H1 (cell line): Measurements from ENCODE around the gene NR3C2. TPM values are rescaled to one million over a fixed set of nuclear protein-coding genes. Genes with fewer than 3 reads are reported as not detected.

Experiments
- CTCF ChIA-PET: fragments of 300-600 bp; sonication (Branson Sonifier 250); formaldehyde crosslinking; loops from one replicate; lab custom pipeline; 2021; ENCODE audit not compliant: partially characterized antibody; lab: Charles Lee
- POLR2A ChIA-PET: fragments of 300-600 bp; sonication (Branson Sonifier 250); formaldehyde crosslinking; loops from one replicate; lab custom pipeline; 2021; ENCODE audit warnings: inconsistent platforms; ENCODE audit not compliant: partially characterized antibody; lab: Charles Lee
- DNase-seq, 2 experiments: peaks; one replicate each; pipeline versions ENCODE4 v3.0.0 to v3.0.0-alpha.2; 2010 to 2022; ENCODE audit warnings: low spot score in 2 of 2, low read depth in 1 of 2, mixed read lengths in 1 of 2
- FAIRE-seq: peaks from 2 replicates; lab custom pipeline; 2011; peaks lifted over from hg19 to GRCh38; lab: Jason Lieb, UNC
- H2AFZ ChIP-seq: 2 replicates; pipeline ENCODE4 v1.8.1; 2012; ENCODE audit warnings: low read length, inconsistent platforms
- H2AK5ac ChIP-seq: 2 replicates; pipeline ENCODE4 v1.6.1; 2013; ENCODE audit warnings: low read depth, low read length
- H2BK120ac ChIP-seq: replicated peaks from 2 replicates; pipeline ENCODE3; 2013; ENCODE audit warnings: low read depth, low read length, inconsistent platforms
- H2BK12ac ChIP-seq: 2 replicates; pipeline ENCODE4 v1.6.1; 2013; ENCODE audit warnings: low read depth, low read length
- H2BK15ac ChIP-seq: 2 replicates; pipeline ENCODE4 v1.6.1; 2013; ENCODE audit warnings: low read length
- H2BK20ac ChIP-seq: 2 replicates; pipeline ENCODE4 v1.6.1; 2013; ENCODE audit warnings: low read length
- H2BK5ac ChIP-seq: 2 replicates; pipeline ENCODE4 v1.6.1; 2013; ENCODE audit warnings: low read depth, low read length
- H3K14ac ChIP-seq: 2 replicates; pipeline ENCODE4 v1.6.1; 2013; ENCODE audit warnings: inconsistent platforms; ENCODE audit not compliant: insufficient read length
- H3K18ac ChIP-seq: 2 replicates; pipeline ENCODE4 v1.6.1; 2013; ENCODE audit warnings: low read length; ENCODE audit errors: extremely low read depth
- H3K23ac ChIP-seq: 2 replicates; pipeline ENCODE4 v1.6.1; 2013; ENCODE audit warnings: inconsistent platforms; ENCODE audit not compliant: insufficient read length
- H3K23me2 ChIP-seq: 2 replicates; pipeline ENCODE4 v1.6.1; 2013; ENCODE audit warnings: low read depth, low read length
- H3K27ac ChIP-seq: 2 replicates; pipeline ENCODE4 v1.6.1; 2011; ENCODE audit warnings: low read depth, low read length, inconsistent platforms
- H3K27me3 ChIP-seq, 4 experiments: replicated peaks in 1 of 4; 1 replicate in 1 of 4; 2 replicates in 3 of 4; pipeline versions ENCODE4 v1.6.1 to v1.8.1; 2011 to 2013; ENCODE audit warnings: low read length in 3 of 4, mild to moderate bottlenecking in 3 of 4, inconsistent platforms in 2 of 4, mixed read lengths in 2 of 4, moderate library complexity in 1 of 4; ENCODE audit not compliant: control insufficient read depth in 3 of 4, insufficient read depth in 3 of 4; ENCODE audit errors: extremely low read depth in 1 of 4
- H3K36me3 ChIP-seq, 4 experiments: 2 replicates each; pipeline versions ENCODE4 v1.6.1 to v1.8.1; 2011 to 2013; ENCODE audit warnings: mild to moderate bottlenecking in 4 of 4, low read length in 3 of 4, moderate library complexity in 2 of 4, control low read depth in 1 of 4, inconsistent platforms in 1 of 4; ENCODE audit not compliant: insufficient read depth in 4 of 4, control insufficient read depth in 2 of 4
- H3K4ac ChIP-seq: replicated peaks from 2 replicates; pipeline ENCODE3; 2013; ENCODE audit warnings: low read length, low read depth, mixed read lengths, inconsistent platforms; ENCODE audit not compliant: insufficient read length
- H3K4me1 ChIP-seq, 4 experiments: replicated peaks in 1 of 4; 1 replicate in 1 of 4; 2 replicates in 3 of 4; pipeline versions ENCODE4 v1.6.1 to v1.8.1; 2011 to 2013; ENCODE audit warnings: low read length in 3 of 4, inconsistent platforms in 2 of 4, mixed read lengths in 1 of 4; ENCODE audit not compliant: insufficient read depth in 4 of 4, control insufficient read depth in 3 of 4
- H3K4me2 ChIP-seq, 2 experiments: 2 replicates each; pipeline versions ENCODE4 v1.6.1 to v1.8.1; 2011 to 2013; ENCODE audit warnings: low read depth in 2 of 2, low read length in 2 of 2, control low read depth in 1 of 2, inconsistent platforms in 1 of 2, mild to moderate bottlenecking in 1 of 2; ENCODE audit not compliant: insufficient read depth in 1 of 2
- H3K4me3 ChIP-seq, 4 experiments: fragments of 200-600, 300-600 bp in 1 of 4; sonication (generic), shearing (Covaris generic), sonication (Bioruptor Twin) in 1 of 4; 2 replicates each; pipeline versions ENCODE4 v1.5.1 to v1.8.1; 2011 to 2016; ENCODE audit warnings: low read length in 4 of 4, low read depth in 3 of 4, control low read depth in 2 of 4, inconsistent platforms in 2 of 4, mild to moderate bottlenecking in 2 of 4, mixed read lengths in 1 of 4, moderate library complexity in 1 of 4; ENCODE audit not compliant: insufficient read depth in 2 of 4; ENCODE audit errors: extremely low read depth in 1 of 4
- H3K56ac ChIP-seq: replicated peaks from 2 replicates; pipeline ENCODE3; 2013; ENCODE audit warnings: low read depth, mild to moderate bottlenecking, mixed read lengths, low read length, inconsistent platforms; ENCODE audit not compliant: insufficient read length
- H3K79me1 ChIP-seq: 2 replicates; pipeline ENCODE4 v1.6.1; 2013; ENCODE audit warnings: low read depth, low read length, control low read depth
- H3K79me2 ChIP-seq, 2 experiments: 2 replicates each; pipeline versions ENCODE4 v1.6.1 to v1.8.1; 2012 to 2013; ENCODE audit warnings: low read length in 2 of 2, mild to moderate bottlenecking in 2 of 2, inconsistent platforms in 1 of 2; ENCODE audit not compliant: insufficient read depth in 2 of 2, control insufficient read depth in 1 of 2
- H3K9ac ChIP-seq, 4 experiments: replicated peaks in 1 of 4; 1 replicate in 1 of 4; 2 replicates in 3 of 4; pipeline versions ENCODE4 v1.6.1 to v1.8.1; 2011 to 2013; ENCODE audit warnings: low read depth in 3 of 4, low read length in 3 of 4, control low read depth in 2 of 4, mild to moderate bottlenecking in 2 of 4, moderate library complexity in 2 of 4, inconsistent platforms in 1 of 4; ENCODE audit errors: extremely low read depth in 1 of 4
- H3K9me3 ChIP-seq, 2 experiments: 2 replicates each; pipeline versions ENCODE4 v1.6.1 to v1.8.1; 2012 to 2013; ENCODE audit warnings: mild to moderate bottlenecking in 2 of 2, moderate library complexity in 2 of 2, control low read depth in 1 of 2, inconsistent platforms in 1 of 2, low read depth in 1 of 2, low read length in 1 of 2, mixed read lengths in 1 of 2; ENCODE audit not compliant: insufficient read depth in 2 of 2
- H4K20me1 ChIP-seq, 2 experiments: replicated peaks in 1 of 2; 2 replicates each; pipeline versions ENCODE3 to v1.8.1; 2011 to 2013; ENCODE audit warnings: inconsistent platforms in 2 of 2, low read length in 2 of 2, mild to moderate bottlenecking in 1 of 2; ENCODE audit not compliant: insufficient read depth in 2 of 2, control insufficient read depth in 1 of 2
- H4K5ac ChIP-seq: 2 replicates; pipeline ENCODE4 v1.6.1; 2013; ENCODE audit warnings: low read length, low read depth, mixed read lengths, inconsistent platforms; ENCODE audit not compliant: insufficient read length
- H4K8ac ChIP-seq: 2 replicates; pipeline ENCODE4 v1.8.0; 2013; ENCODE audit warnings: mild to moderate bottlenecking, moderate library complexity, low read length, inconsistent platforms; ENCODE audit not compliant: insufficient read depth; ENCODE audit errors: extremely low read depth
- H4K91ac ChIP-seq: replicated peaks from 2 replicates; pipeline ENCODE3; 2013; ENCODE audit warnings: low read length, mixed read lengths, inconsistent platforms; ENCODE audit not compliant: insufficient read length
- ASH2L ChIP-seq: fragments of 200-600, 300-600 bp; sonication (generic); IDR thresholded peaks from one replicate; pipeline ENCODE4 v1.7.1; 2017; ENCODE audit warnings: low read length
- BACH1 ChIP-seq: IDR thresholded peaks from 2 replicates; pipeline ENCODE4 v1.6.1; 2012; ENCODE audit warnings: low read length, improper control_type of control experiment
- CBX5 ChIP-seq: fragments of 300-800, 300-1000 bp; sonication (generic); IDR thresholded peaks from 2 replicates; pipeline ENCODE4 v1.7.1; 2016; ENCODE audit warnings: antibody characterized with exemption, low read length, low read depth
- CREB1 ChIP-seq: IDR thresholded peaks from 2 replicates; pipeline ENCODE4 v1.6.1; 2012; ENCODE audit warnings: inconsistent platforms
- CTCF ChIP-seq, 3 experiments: IDR thresholded peaks; 1 replicate in 2 of 3; 2 replicates in 1 of 3; pipeline versions ENCODE4 v1.5.1 to v1.6.1; 2011; ENCODE audit warnings: low read length in 3 of 3, mild to moderate bottlenecking in 3 of 3, inconsistent platforms in 2 of 3, low read depth in 1 of 3, moderate library complexity in 1 of 3; ENCODE audit not compliant: insufficient read depth in 1 of 3; ENCODE audit errors: control extremely low read depth in 1 of 3
- HDAC6 ChIP-seq: IDR thresholded peaks from one replicate; pipeline ENCODE4 v1.7.1; 2012; ENCODE audit warnings: low read depth, mild to moderate bottlenecking, inconsistent platforms, low read length, moderate library complexity
- SIN3A ChIP-seq, 2 experiments: IDR thresholded peaks in 1 of 2; conservative IDR thresholded peaks in 1 of 2; 2 replicates each; pipeline ENCODE4 v1.6.1; 2011 to 2012; ENCODE audit warnings: low read length in 2 of 2, improper control_type of control experiment in 1 of 2, low read depth in 1 of 2, mild to moderate bottlenecking in 1 of 2
- SP2 ChIP-seq: IDR thresholded peaks from 2 replicates; pipeline ENCODE4 v1.6.1; 2012; ENCODE audit warnings: mild to moderate bottlenecking, low read length, inconsistent platforms
- SRF ChIP-seq: IDR thresholded peaks from 2 replicates; pipeline ENCODE4 v1.6.1; 2011; ENCODE audit warnings: mild to moderate bottlenecking, low read depth, low read length, moderate library complexity
- TBP ChIP-seq: IDR thresholded peaks from 2 replicates; pipeline ENCODE4 v1.6.1; 2011; ENCODE audit warnings: low read depth, low read length, improper control_type of control experiment
- YY1 ChIP-seq: IDR thresholded peaks from 2 replicates; pipeline ENCODE4 v1.6.1; 2011; ENCODE audit warnings: low read depth, mild to moderate bottlenecking, low read length
- ZNF274 ChIP-seq: IDR thresholded peaks from 2 replicates; pipeline ENCODE4 v1.7.0; 2012; ENCODE audit warnings: low read length, borderline replicate concordance; ENCODE audit errors: extremely low read depth
- WGBS, 2 experiments: shearing (Covaris generic) in 1 of 2; methylation state at CpG; one replicate each; pipeline versions ENCODE4 v1.1.6 to v1.1.7; 2013 to 2015; ENCODE audit warnings: low lambda C conversion rate in 2 of 2, mixed read lengths in 2 of 2, inconsistent platforms in 1 of 2, low coverage in 1 of 2, missing lambda C conversion rate in 1 of 2; ENCODE audit not compliant: insufficient replicate concordance in 2 of 2, insufficient coverage in 1 of 2, insufficient read length in 1 of 2; ENCODE audit errors: extremely low coverage in 1 of 2, missing lambda C conversion rate in 1 of 2; 5-methylcytosine and 5-hydroxymethylcytosine counted together
- polyA plus RNA-seq, 7 experiments: library from polyadenylated mRNA; depleted of rRNA in 3 of 7; stranded (reverse) in 5 of 7; unstranded in 2 of 7; fragments of >200 nt in 5 of 7; fragments of 200-250 nt in 2 of 7; gene quantifications; 1 replicate in 5 of 7; 2 replicates in 1 of 7; 4 replicates in 1 of 7; pipeline versions ENCODE4 v1.2.1 to v1.2.3, GENCODE V29; 2011 to 2013; ENCODE audit warnings: missing spikeins in 2 of 7, mixed read lengths in 2 of 7
- total RNA-seq: library from RNA; stranded (reverse); fragmentation: NEBNext Ultra II Directional; extraction: Animal tissue kit (Norgen Biotek cat#: 25700); gene quantifications from 2 replicates; pipeline ENCODE4 v1.2.1, GENCODE V29; 2021
- TF ChIP-seq, protein P1 (sequence below): IDR thresholded peaks from 2 replicates; pipeline ENCODE4 v1.6.1; 2012; ENCODE audit warnings: inconsistent platforms

The NR3C2 gene
- total and polyA plus RNA-seq, 2 of the 8 experiments (the other 6 are each of a cell fraction or from before 2014, with no cell fraction given) = 0.80 to 3.9 TPM

- Histone ChIP-seq H4K8ac (no peak overlapping the region), H2BK20ac (no peak overlapping the region), H3K4me1 (no peaks in the 10 kb centered on the region), H2AK5ac (no peak overlapping the region), H3K27me3 (no peaks in the 10 kb centered on the region), H3K4me3 (no peak overlapping the region), H3K79me2 (no peaks in the 10 kb centered on the region), H2BK12ac (no peak overlapping the region), H3K23me2 (no peaks in the 10 kb centered on the region), H3K36me3 (no peaks in the 10 kb centered on the region), H2AFZ (no peak overlapping the region), H3K27ac (no peak overlapping the region), H2BK120ac (no peak overlapping the region), H3K56ac (no peak overlapping the region), H3K23ac (no peak overlapping the region), H2BK5ac (no peak overlapping the region), H4K20me1 (no peaks in the 10 kb centered on the region), H3K4ac (no peak overlapping the region), H3K14ac (no peak overlapping the region), H3K18ac (no peak overlapping the region), H3K9ac (no peak overlapping the region), H3K9me3 (no peaks in the 10 kb centered on the region), H4K5ac (no peak overlapping the region), H3K79me1 (no peaks in the 10 kb centered on the region), H4K91ac (no peak overlapping the region), H3K4me2 (no peak overlapping the region), H2BK15ac (no peak overlapping the region)
- FAIRE-seq = no peak
- ChIA-PET POLR2A (no interaction called here), CTCF (no interaction called here)
- WGBS, 2 experiments = 84% methylated on average over 6 of the region's 6 CpGs; no CpG with 5 or more reads in 1 of the 2 experiments
- DNase-seq = no peak
- TF ChIP-seq SIN3A (conservative IDR thresholded peaks at IDR 0.05 in 1 of 2, IDR thresholded peaks at IDR 0.05 in 1 of 2; ENCODE audit: low read depth in 1 of 2, low read length in 2 of 2) = no peak
- TF ChIP-seq CBX5 = no peak
- no peak for TF ChIP-seq ASH2L
- no peak for TF ChIP-seq BACH1
- no peak for TF ChIP-seq CTCF (IDR thresholded peaks at IDR 0.05; ENCODE audit: control extremely low read depth in 1 of 3, insufficient read depth in 1 of 3, low read depth in 1 of 3, low read length in 3 of 3)
- no peak for TF ChIP-seq HDAC6
- no peak for TF ChIP-seq YY1
- no peak for TF ChIP-seq TBP
- TF ChIP-seq SP2 = no peak
- no peak for TF ChIP-seq ZNF274
- TF ChIP-seq SRF = no peak
- TF ChIP-seq CREB1 = no peak
- TF ChIP-seq, protein P1, sequence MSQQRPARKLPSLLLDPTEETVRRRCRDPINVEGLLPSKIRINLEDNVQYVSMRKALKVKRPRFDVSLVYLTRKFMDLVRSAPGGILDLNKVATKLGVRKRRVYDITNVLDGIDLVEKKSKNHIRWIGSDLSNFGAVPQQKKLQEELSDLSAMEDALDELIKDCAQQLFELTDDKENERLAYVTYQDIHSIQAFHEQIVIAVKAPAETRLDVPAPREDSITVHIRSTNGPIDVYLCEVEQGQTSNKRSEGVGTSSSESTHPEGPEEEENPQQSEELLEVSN = no peak
These were observed 352.6 kb downstream of the NR3C2 start for GRCh38 chr4:148089624-148090023.
